ENCODE measurements around the gene GSK3A.

GRCh38 chr19:42207767-42208271 is 34.6 kb downstream of the GSK3A start:
- TF ChIP-seq CTCF (conservative IDR thresholded peaks at IDR 0.05; ENCODE audit: low read depth, low read length) (no peak), CHD1 (IDR thresholded peaks at IDR 0.05; ENCODE audit: low read depth, low read length) (no peak), RCOR1 (IDR thresholded peaks at IDR 0.05; ENCODE audit: insufficient replicate concordance, low read length) (no peak), POLR2A (IDR thresholded peaks at IDR 0.05; ENCODE audit: low read depth, low read length) (no peak; the same call in 1 of the 2 replicates), RAD21 (IDR thresholded peaks at IDR 0.05; ENCODE audit: low read length) (no peak), USF2 (IDR thresholded peaks at IDR 0.05; ENCODE audit: low read depth, low read length) (no peak), MAZ (IDR thresholded peaks at IDR 0.05; ENCODE audit: borderline replicate concordance, low read depth, low read length) (peak; percentile 71; the same call in 1 of the 2 replicates)

Measured in IMR-90 (cell line).